ENCODE data around the gene TIGD4.

TIGD4 gene

DNA sequence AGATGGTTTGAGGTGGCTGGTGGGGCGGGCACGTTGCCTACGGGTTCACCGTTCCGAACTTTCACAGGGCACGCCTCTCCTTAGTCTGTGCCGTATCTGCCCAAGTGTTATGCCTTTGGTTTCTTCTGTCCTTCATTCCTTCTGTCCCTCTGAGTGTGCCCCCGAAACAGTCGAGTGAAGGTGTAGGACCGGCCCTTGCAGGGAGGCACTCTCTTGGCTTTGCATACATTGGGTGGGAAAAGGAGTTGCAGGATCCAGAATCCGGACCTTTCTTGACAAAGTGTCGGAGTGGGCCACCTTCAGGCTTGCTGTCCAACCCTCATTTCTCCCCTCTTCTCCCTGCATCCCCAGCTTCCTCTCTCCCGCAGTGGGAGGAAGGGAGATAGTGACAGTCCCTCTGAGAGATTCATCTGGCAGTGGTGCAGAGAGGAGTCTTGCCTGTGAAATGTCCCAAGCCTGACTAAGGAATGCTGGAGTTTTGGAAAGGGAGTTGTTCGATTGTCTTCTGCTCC, 793 bp upstream of the TIGD4 start:
- Histone ChIP-seq H3K9ac (ENCODE audit: low read length) (peak overlapping the region; percentile 74), H3K4me2 (ENCODE audit: low read length) (peak overlapping the region; percentile 97), H3K36me3 (ENCODE audit: insufficient read depth, low read length) (no peaks in the 10 kb centered on the region), H3K27ac (ENCODE audit: low read depth, low read length, poor library complexity, severe bottlenecking) (peak overlapping the region; percentile 49), H4K20me1 (ENCODE audit: insufficient read depth, low read length) (no peaks in the 10 kb centered on the region), H3K27me3 (ENCODE audit: insufficient read depth, low read length) (no peaks in the 10 kb centered on the region), H3K9me2 (ENCODE audit: low read depth, low read length) (no peaks in the 10 kb centered on the region), H3K4me1 (ENCODE audit: insufficient read depth, low read length, severe bottlenecking) (peaks cover 39% of the 10 kb centered on the region), H2AFZ (ENCODE audit: low read length) (0 out of 2 replicates have a peak overlapping the region, but pooled peaks have one; percentile 10), H3K79me2 (ENCODE audit: insufficient read depth, low read length) (no peaks in the 10 kb centered on the region; the same call in 1 of the 2 replicates), H3K4me3 (ENCODE audit: low read depth, low read length, poor library complexity, severe bottlenecking) (peak overlapping the region; percentile 81), H3K9me3 (ENCODE audit: low read length) (no peaks in the 10 kb centered on the region), H3F3A (ENCODE audit: insufficient read depth, low read length) (no peaks in the 10 kb centered on the region)
- TF ChIP-seq CTCF (IDR thresholded peaks at IDR 0.05; ENCODE audit: low read length) = no peak
- no peak for TF ChIP-seq EZH2 (IDR thresholded peaks at IDR 0.05; ENCODE audit: borderline replicate concordance, low read length)

DNA sequence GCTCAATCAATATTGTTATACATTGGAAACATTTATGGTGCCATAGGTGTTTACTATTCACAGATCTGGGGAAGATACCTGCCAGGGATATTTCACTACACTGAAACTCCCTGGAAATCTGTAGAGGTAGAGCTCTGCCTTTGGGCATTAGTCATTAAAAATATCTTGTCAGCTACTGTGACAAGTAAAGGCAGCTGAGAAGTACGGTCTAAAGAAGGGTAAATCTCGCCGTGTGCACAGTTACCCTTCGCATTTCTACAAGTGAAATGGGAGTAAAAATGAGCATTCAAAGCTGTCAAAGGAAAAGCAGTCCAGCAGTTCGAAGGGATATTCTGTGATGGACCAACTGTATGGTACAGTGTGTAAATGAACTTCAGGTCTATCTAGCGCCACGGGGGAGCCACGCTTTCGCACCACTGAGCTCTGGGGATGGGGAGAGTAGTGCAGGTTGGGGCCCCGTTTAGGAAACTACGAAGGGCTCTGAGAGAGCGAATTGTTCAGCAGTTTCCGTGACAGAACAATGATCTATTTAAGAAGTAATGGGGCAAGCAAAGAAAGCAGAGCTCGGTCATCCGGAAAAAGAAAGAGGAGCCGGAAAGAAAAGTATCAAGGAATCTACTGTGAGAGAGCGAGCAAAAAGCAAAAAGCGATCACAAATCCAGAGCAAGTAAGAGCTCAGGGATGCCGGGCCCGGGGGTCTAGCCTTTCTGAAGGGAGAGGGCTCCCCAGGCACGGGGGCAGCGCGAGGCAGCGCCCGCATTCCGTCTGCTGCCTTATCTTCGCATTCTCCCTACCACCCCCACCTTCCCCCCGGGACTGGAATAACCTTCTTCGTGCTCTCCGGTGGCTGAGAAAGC, 646 bp downstream of the TIGD4 start:
- Histone ChIP-seq H3K4me3 (ENCODE audit: low read depth, low read length, poor library complexity, severe bottlenecking) (peak overlapping the region; percentile 81), H4K20me1 (ENCODE audit: insufficient read depth, low read length) (no peaks in the 10 kb centered on the region), H2AFZ (ENCODE audit: low read length) (peak overlapping the region; percentile 43), H3K9ac (ENCODE audit: low read length) (peak overlapping the region; percentile 74), H3K9me3 (ENCODE audit: low read length) (no peaks in the 10 kb centered on the region), H3K27ac (ENCODE audit: low read depth, low read length, poor library complexity, severe bottlenecking) (peak overlapping the region; percentile 20), H3K36me3 (ENCODE audit: insufficient read depth, low read length) (no peaks in the 10 kb centered on the region), H3K79me2 (ENCODE audit: insufficient read depth, low read length) (no peaks in the 10 kb centered on the region), H3K4me2 (ENCODE audit: low read length) (peak overlapping the region; percentile 97), H3K9me2 (ENCODE audit: low read depth, low read length) (no peaks in the 10 kb centered on the region), H3K27me3 (ENCODE audit: insufficient read depth, low read length) (no peaks in the 10 kb centered on the region), H3K4me1 (ENCODE audit: insufficient read depth, low read length, severe bottlenecking) (peaks cover 37% of the 10 kb centered on the region), H3F3A (ENCODE audit: insufficient read depth, low read length) (no peaks in the 10 kb centered on the region)
- TF ChIP-seq CTCF (IDR thresholded peaks at IDR 0.05; ENCODE audit: low read length) (no peak), EZH2 (IDR thresholded peaks at IDR 0.05; ENCODE audit: borderline replicate concordance, low read length) (no peak)

DNA sequence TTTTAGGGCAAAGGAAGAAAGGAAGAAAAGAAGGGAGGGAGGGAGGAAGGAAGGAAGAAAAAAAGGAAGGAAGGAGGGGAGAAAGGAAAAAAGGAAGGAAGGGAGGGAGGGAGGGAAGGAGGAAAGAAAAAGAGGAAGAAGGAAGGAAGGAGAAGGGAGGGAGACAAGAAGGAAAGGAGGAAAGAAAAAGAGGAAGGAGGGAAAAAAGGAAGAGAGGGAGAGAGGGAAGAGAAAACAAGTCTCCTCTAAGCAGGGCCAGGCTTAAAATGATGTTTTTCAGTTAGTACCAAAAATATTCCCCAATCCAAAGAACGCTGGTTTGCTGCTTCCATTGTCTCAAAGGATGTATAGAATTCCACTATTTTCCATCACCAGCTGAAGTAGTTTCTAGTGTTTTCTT, 2.0 kb downstream of the TIGD4 start:
- Histone ChIP-seq H4K20me1 (ENCODE audit: insufficient read depth, low read length) (no peaks in the 10 kb centered on the region), H3K36me3 (ENCODE audit: insufficient read depth, low read length) (no peaks in the 10 kb centered on the region), H3K9ac (ENCODE audit: low read length) (no peak overlapping the region), H3K4me2 (ENCODE audit: low read length) (no peak overlapping the region), H2AFZ (ENCODE audit: low read length) (no peak overlapping the region), H3F3A (ENCODE audit: insufficient read depth, low read length) (no peaks in the 10 kb centered on the region), H3K27ac (ENCODE audit: low read depth, low read length, poor library complexity, severe bottlenecking) (no peak overlapping the region), H3K4me1 (ENCODE audit: insufficient read depth, low read length, severe bottlenecking) (peaks cover 37% of the 10 kb centered on the region), H3K9me2 (ENCODE audit: low read depth, low read length) (no peaks in the 10 kb centered on the region), H3K4me3 (ENCODE audit: low read depth, low read length, poor library complexity, severe bottlenecking) (no peak overlapping the region), H3K27me3 (ENCODE audit: insufficient read depth, low read length) (no peaks in the 10 kb centered on the region), H3K79me2 (ENCODE audit: insufficient read depth, low read length) (no peaks in the 10 kb centered on the region), H3K9me3 (ENCODE audit: low read length) (no peaks in the 10 kb centered on the region)
- TF ChIP-seq EZH2 (IDR thresholded peaks at IDR 0.05; ENCODE audit: borderline replicate concordance, low read length) = no peak
- TF ChIP-seq CTCF (IDR thresholded peaks at IDR 0.05; ENCODE audit: low read length) = no peak
